Raji (cell line): ENCODE results near the gene ATP6V1C2.

Source experiments
- POLR2A ChIP-seq: IDR thresholded peaks from 2 replicates; pipeline ENCODE4 v1.6.1; 2011; ENCODE audit warnings: low read depth, low read length, control low read depth; ENCODE audit not compliant: insufficient read depth

Gene ATP6V1C2

GRCh38 chr2:10757814-10758286 is 36.4 kb downstream of the ATP6V1C2 start:
- TF ChIP-seq POLR2A: no peak

GRCh38 chr2:10759151-10759714 is 37.8 kb downstream of the ATP6V1C2 start:
- no peak for TF ChIP-seq POLR2A

GRCh38 chr2:10760794-10761504 is 39.5 kb downstream of the ATP6V1C2 start:
- no peak for TF ChIP-seq POLR2A

DNA sequence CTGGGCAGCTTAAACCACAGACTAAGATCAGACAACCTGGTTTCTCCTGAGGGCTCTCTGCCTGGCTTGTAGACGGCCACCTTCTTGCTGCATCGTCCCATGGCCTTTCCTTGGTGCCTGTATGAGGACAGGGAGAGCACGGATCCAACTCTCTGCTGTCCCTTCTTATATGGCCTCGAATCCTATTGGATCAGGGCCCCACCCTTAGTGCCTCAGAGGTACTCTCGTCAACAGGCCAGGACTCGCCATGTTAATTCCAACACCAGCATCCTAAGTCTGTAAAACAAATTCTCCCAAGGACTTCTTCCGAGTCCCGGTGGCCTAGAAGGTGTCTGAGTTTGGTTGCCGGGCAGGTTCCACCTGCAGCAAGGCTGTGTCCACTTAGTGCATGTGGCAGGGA is 40.2 kb downstream of the ATP6V1C2 start:
- TF ChIP-seq POLR2A: no peak

DNA sequence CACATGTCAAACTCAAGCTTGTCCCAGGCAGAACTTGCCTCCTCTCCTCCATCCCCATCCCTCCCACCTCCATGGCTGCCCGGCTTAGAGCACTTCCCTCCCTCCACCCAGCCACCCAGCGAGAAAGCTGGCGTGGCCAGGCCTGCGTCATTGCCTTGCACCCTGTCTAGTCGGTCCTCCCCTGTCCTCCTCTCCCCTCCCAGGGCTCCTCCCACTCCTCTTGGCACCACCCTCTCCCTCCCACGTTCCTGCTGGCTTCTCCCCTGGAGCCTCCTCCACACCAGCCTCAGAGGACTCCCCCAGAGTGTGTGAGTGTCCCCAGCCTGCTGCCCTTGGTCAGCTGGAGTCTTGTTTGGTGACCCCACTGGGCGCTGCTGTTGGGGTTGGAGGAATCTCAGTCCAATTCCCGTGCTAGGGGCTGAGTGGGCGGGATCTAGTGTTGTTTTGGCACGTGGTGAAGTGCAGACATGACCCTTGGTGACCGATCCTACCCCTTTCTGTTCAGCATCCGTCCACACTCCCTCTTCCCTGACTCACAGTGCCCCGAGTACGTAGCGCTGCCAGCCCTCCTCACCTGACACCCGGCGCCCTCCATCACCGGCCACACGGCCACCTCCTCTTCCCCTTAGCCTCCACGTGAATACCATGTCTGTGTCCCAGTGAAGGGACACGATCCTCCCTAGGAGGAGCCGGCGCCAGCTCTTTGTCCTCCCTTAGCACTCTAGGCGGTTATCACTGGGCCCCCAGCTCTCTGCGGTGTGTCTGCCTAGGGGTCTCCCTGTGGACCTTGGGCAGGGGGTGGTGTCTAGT is 41.4 kb downstream of the ATP6V1C2 start:
- TF ChIP-seq POLR2A: no peak

- no peak for TF ChIP-seq POLR2A
Observed at GRCh38 chr2:10763461-10763800, 42.0 kb downstream of the ATP6V1C2 start.

GRCh38 chr2:10764096-10764785 is 42.8 kb downstream of the ATP6V1C2 start:
- TF ChIP-seq POLR2A: no peak

DNA sequence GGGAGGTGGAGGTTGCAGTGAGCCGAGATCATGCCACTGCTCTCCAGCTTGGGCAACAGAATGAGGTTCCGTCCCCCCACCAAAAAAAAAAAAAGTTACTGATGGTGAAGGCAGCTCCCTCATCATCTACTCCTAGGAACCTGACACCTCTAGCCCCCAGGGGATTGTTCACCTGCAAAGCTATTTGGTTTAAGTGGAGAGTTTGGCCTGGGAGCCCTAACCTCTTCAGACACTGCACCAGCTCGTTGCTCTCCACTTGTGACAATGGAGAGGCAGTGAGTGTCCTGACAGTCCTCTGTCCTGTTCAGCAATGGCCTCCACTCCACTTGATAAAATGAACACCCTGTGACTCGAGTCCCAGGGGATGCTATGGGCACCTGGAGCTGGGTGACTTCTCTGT is 43.5 kb downstream of the ATP6V1C2 start:
- TF ChIP-seq POLR2A: no peak

GRCh38 chr2:10765461-10765860 is 44.0 kb downstream of the ATP6V1C2 start:
- no peak for TF ChIP-seq POLR2A

GRCh38 chr2:10765914-10766313 is 44.5 kb downstream of the ATP6V1C2 start:
- no peak for TF ChIP-seq POLR2A

- TF ChIP-seq POLR2A: no peak
Observed at GRCh38 chr2:10768063-10768507, 46.7 kb downstream of the ATP6V1C2 start.

GRCh38 chr2:10770956-10771750 is 49.7 kb downstream of the ATP6V1C2 start:
- TF ChIP-seq POLR2A: no peak

DNA sequence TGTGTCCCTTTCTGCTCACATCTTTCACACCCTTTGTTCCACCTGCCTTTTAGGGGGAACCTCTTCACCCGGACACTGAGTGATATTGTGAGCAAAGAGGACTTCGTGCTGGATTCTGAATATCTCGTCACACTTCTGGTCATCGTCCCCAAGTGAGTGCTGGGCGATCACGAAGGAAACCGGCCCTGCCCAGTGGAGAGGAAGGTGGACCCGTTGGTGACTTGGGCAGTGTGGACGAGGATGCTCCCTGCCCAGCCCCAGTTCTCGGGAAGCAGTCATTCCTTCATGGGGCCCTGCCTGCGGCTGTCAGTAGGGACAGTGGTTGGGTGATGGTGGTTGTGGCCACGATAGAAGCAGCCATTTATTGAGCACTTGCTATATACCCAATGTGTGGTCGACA is 50.4 kb downstream of the ATP6V1C2 start:
- no peak for TF ChIP-seq POLR2A

DNA sequence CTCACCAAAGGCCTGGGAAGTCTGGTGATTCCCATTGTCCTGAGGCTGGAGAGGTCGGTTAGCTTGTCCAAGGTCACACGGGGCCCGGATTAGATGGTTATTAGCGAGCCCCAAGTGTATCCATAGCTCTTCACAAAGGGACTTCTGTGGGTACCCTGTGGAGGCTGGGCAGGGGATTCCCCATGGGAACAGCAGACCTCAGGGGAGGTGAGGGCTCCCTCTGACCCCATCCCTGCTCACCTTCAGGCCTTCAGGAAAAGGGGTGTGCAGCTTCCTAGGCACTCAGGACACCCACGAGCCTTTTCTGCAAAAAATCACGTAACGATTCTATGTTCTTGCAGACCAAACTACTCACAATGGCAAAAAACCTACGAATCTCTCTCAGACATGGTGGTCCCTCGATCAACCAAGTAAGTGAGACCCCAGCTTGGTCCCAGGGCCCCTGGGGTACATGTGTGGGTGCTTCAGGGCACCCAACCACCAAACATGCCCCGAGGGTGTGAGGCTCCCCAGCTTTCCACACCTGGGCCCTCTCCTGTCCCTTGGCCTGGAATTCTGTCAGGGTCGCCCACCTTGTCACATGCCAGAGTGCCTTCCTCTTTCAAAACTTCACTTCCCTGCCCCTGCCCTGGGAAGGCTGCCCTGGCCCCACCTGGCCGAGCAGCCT is 50.9 kb downstream of the ATP6V1C2 start:
- no peak for TF ChIP-seq POLR2A
